Measurements from ENCODE around the gene TCAF1. TPM values are rescaled to one million over a fixed set of nuclear protein-coding genes. Genes with fewer than 3 reads are reported as not detected.
A peak's percentile ranks its signal among the peaks of the same experiment; 100 is the strongest.

TCAF1 gene
- total RNA-seq, 1 donor = 77.1 TPM

- no peak overlapping the region for H2AFZ ChIP-seq (ENCODE audit: low read length)
- H4K20me1 ChIP-seq (ENCODE audit: insufficient read depth, low read length) = peaks cover 31% of the 10 kb centered on the region
- no peak for DNase-seq (ENCODE audit: insufficient read length, low spot score, missing footprints)
- no peaks in the 10 kb centered on the region for H3K9me3 ChIP-seq (ENCODE audit: low read depth, low read length)
- H3K27me3 ChIP-seq (ENCODE audit: insufficient read depth, low read length) = no peaks in the 10 kb centered on the region
- no peaks in the 10 kb centered on the region for H3K36me3 ChIP-seq (ENCODE audit: insufficient read depth, low read length)
- peak; percentile 49 for TF ChIP-seq CTCF (IDR thresholded peaks at IDR 0.05; ENCODE audit: extremely low read depth, low read depth, low read length)
- no peak overlapping the region for H3K27ac ChIP-seq (ENCODE audit: low read depth, low read length)
- H3K79me2 ChIP-seq (ENCODE audit: insufficient read depth, low read length) = peaks cover 67% of the 10 kb centered on the region
- no peak overlapping the region for H3K4me3 ChIP-seq (ENCODE audit: insufficient read depth, low read length)
- peak overlapping the region; percentile 52 for H3K4me2 ChIP-seq (ENCODE audit: insufficient read depth, low read length)
- no peaks in the 10 kb centered on the region for H3K4me1 ChIP-seq (ENCODE audit: insufficient read depth, low read length)
Observed at GRCh38 chr7:143892527-143893300, 9.3 kb downstream of the TCAF1 start.

DNA sequence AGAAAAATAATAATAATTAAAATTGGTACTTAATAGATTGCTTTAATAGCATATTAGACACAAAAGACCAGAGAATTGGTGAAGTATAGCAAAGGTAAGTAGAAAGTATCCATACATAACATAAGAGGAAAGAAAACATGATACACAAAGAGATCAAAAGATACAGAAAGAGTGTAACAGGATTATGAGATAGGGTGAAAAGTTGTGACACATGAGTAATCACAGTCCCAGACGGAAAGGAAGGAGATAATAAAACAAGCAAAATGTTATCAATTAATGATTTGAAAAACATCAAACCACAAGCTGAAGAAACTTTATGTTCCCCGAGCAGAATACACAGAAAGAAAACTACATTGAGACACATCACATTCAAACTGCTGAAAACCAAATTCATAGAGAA lies 10.5 kb downstream of the TCAF1 start:
- Histone ChIP-seq H3K4me3 (ENCODE audit: insufficient read depth, low read length) (no peak overlapping the region), H3K79me2 (ENCODE audit: insufficient read depth, low read length) (peaks cover 61% of the 10 kb centered on the region), H3K27me3 (ENCODE audit: insufficient read depth, low read length) (no peaks in the 10 kb centered on the region), H3K36me3 (ENCODE audit: insufficient read depth, low read length) (no peaks in the 10 kb centered on the region), H3K27ac (ENCODE audit: low read depth, low read length) (no peak overlapping the region), H2AFZ (ENCODE audit: low read length) (no peak overlapping the region), H3K9me3 (ENCODE audit: low read depth, low read length) (no peaks in the 10 kb centered on the region), H3K4me1 (ENCODE audit: insufficient read depth, low read length) (no peaks in the 10 kb centered on the region), H3K4me2 (ENCODE audit: insufficient read depth, low read length) (no peak overlapping the region), H4K20me1 (ENCODE audit: insufficient read depth, low read length) (peaks cover 28% of the 10 kb centered on the region)
- no peak for TF ChIP-seq CTCF (IDR thresholded peaks at IDR 0.05; ENCODE audit: extremely low read depth, low read depth, low read length)
- no peak for DNase-seq (ENCODE audit: insufficient read length, low spot score, missing footprints)

- peaks cover 59% of the 10 kb centered on the region for H3K79me2 ChIP-seq (ENCODE audit: insufficient read depth, low read length)
- no peak for TF ChIP-seq CTCF (IDR thresholded peaks at IDR 0.05; ENCODE audit: extremely low read depth, low read depth, low read length)
Observed at GRCh38 chr7:143890558-143890957, 11.4 kb downstream of the TCAF1 start.

GRCh38 chr7:143889068-143889467 lies 12.9 kb downstream of the TCAF1 start:
- H3K79me2 ChIP-seq (ENCODE audit: insufficient read depth, low read length) = peaks cover 52% of the 10 kb centered on the region
- H3K9me3 ChIP-seq (ENCODE audit: low read depth, low read length) = no peaks in the 10 kb centered on the region
- no peak overlapping the region for H3K4me3 ChIP-seq (ENCODE audit: insufficient read depth, low read length)
- H3K4me2 ChIP-seq (ENCODE audit: insufficient read depth, low read length) = no peak overlapping the region
- no peaks in the 10 kb centered on the region for H3K36me3 ChIP-seq (ENCODE audit: insufficient read depth, low read length)
- peaks cover 22% of the 10 kb centered on the region for H4K20me1 ChIP-seq (ENCODE audit: insufficient read depth, low read length)
- no peak for DNase-seq (ENCODE audit: insufficient read length, low spot score, missing footprints)
- no peak overlapping the region for H2AFZ ChIP-seq (ENCODE audit: low read length)
- H3K4me1 ChIP-seq (ENCODE audit: insufficient read depth, low read length) = peaks cover 11% of the 10 kb centered on the region
- H3K27ac ChIP-seq (ENCODE audit: low read depth, low read length) = no peak overlapping the region
- H3K27me3 ChIP-seq (ENCODE audit: insufficient read depth, low read length) = no peaks in the 10 kb centered on the region
- no peak for TF ChIP-seq CTCF (IDR thresholded peaks at IDR 0.05; ENCODE audit: extremely low read depth, low read depth, low read length)

More at GRCh38 chr7:143890558-143890957, 11.4 kb downstream of the TCAF1 start:
- H3K27ac ChIP-seq (ENCODE audit: low read depth, low read length) = no peak overlapping the region
- DNase-seq (ENCODE audit: insufficient read length, low spot score, missing footprints) = no peak
- H3K9me3 ChIP-seq (ENCODE audit: low read depth, low read length) = no peaks in the 10 kb centered on the region
- H2AFZ ChIP-seq (ENCODE audit: low read length) = no peak overlapping the region
- no peaks in the 10 kb centered on the region for H3K36me3 ChIP-seq (ENCODE audit: insufficient read depth, low read length)
- peaks cover 28% of the 10 kb centered on the region for H4K20me1 ChIP-seq (ENCODE audit: insufficient read depth, low read length)
- no peak overlapping the region for H3K4me2 ChIP-seq (ENCODE audit: insufficient read depth, low read length)
- no peaks in the 10 kb centered on the region for H3K27me3 ChIP-seq (ENCODE audit: insufficient read depth, low read length)
- peaks cover 4% of the 10 kb centered on the region for H3K4me1 ChIP-seq (ENCODE audit: insufficient read depth, low read length)
- H3K4me3 ChIP-seq (ENCODE audit: insufficient read depth, low read length) = no peak overlapping the region

Data from osteoblast (primary cell).